CD14-positive monocyte (primary cell): ENCODE results near the gene KIAA1755. TPM values are rescaled to one million over a fixed set of nuclear protein-coding genes. Genes with fewer than 3 reads are reported as not detected.
"Not testable (repeated sequence)": the region's sequence is repeated elsewhere in the genome, so short reads cannot be mapped to it uniquely, and the experiment has no call there.

Experiments
- DNase-seq, 3 donors: peaks; one replicate each; pipeline ENCODE4 v3.0.0-alpha.2; 2011 to 2022
- H2AFZ ChIP-seq: 2 replicates; pipeline ENCODE4 v1.6.0; 2012; ENCODE audit warnings: mild to moderate bottlenecking, low read depth, low read length, inconsistent platforms; ENCODE audit not compliant: insufficient read depth, poor library complexity, severe bottlenecking
- H3K27ac ChIP-seq, 2 donors: 1 replicate in 1 of 2; 2 replicates in 1 of 2; pipeline ENCODE4 v1.5.1; 2012 to 2013; ENCODE audit warnings: low read length in 2 of 2, control low read depth in 1 of 2, inconsistent platforms in 1 of 2, low read depth in 1 of 2, mild to moderate bottlenecking in 1 of 2
- H3K27me3 ChIP-seq, 2 donors: one replicate each; pipeline versions ENCODE4 v1.6.0 to v1.6.1; 2011 to 2013; ENCODE audit warnings: low read length in 2 of 2; ENCODE audit not compliant: control insufficient read depth in 2 of 2, insufficient read depth in 2 of 2
- H3K36me3 ChIP-seq, 2 donors: replicated peaks in 1 of 2; 1 replicate in 1 of 2; 2 replicates in 1 of 2; pipeline versions ENCODE4 v1.5.1 to v1.6.1; 2012 to 2013; ENCODE audit warnings: low read length in 2 of 2, control low read depth in 1 of 2, inconsistent platforms in 1 of 2, mild to moderate bottlenecking in 1 of 2; ENCODE audit not compliant: insufficient read depth in 2 of 2, control insufficient read depth in 1 of 2
- H3K4me1 ChIP-seq, 2 donors: 1 replicate in 1 of 2; 2 replicates in 1 of 2; pipeline versions ENCODE4 v1.5.1 to v1.6.1; 2012 to 2013; ENCODE audit warnings: low read length in 2 of 2, control low read depth in 1 of 2, inconsistent platforms in 1 of 2, mild to moderate bottlenecking in 1 of 2, moderate library complexity in 1 of 2; ENCODE audit not compliant: insufficient read depth in 2 of 2, control insufficient read depth in 1 of 2
- H3K4me2 ChIP-seq: replicated peaks from 2 replicates; pipeline ENCODE3; 2012; ENCODE audit warnings: low read length, moderate library complexity, mild to moderate bottlenecking; ENCODE audit not compliant: poor library complexity, severe bottlenecking; ENCODE audit errors: extremely low read depth
- H3K4me3 ChIP-seq, 3 experiments: fragments of 200-600 bp in 1 of 3; sonication (generic) in 1 of 3; replicated peaks in 1 of 3; 1 replicate in 2 of 3; 2 replicates in 1 of 3; pipeline ENCODE4 v1.5.1; 2011 to 2013; ENCODE audit warnings: low read length in 3 of 3, mild to moderate bottlenecking in 3 of 3, control low read depth in 2 of 3, low read depth in 2 of 3, inconsistent platforms in 1 of 3, moderate library complexity in 1 of 3
- H3K79me2 ChIP-seq: 2 replicates; pipeline ENCODE4 v1.6.0; 2012; ENCODE audit warnings: mild to moderate bottlenecking, control low read depth, inconsistent platforms, low read length, moderate library complexity; ENCODE audit not compliant: insufficient read depth
- H3K9ac ChIP-seq: 2 replicates; pipeline ENCODE4 v1.6.0; 2017; ENCODE audit warnings: low read length, mild to moderate bottlenecking; ENCODE audit not compliant: insufficient read depth, poor library complexity, severe bottlenecking
- H3K9me3 ChIP-seq, 2 donors: replicated peaks in 1 of 2; 1 replicate in 1 of 2; 2 replicates in 1 of 2; pipeline versions ENCODE4 v1.5.1 to v1.6.1; 2012 to 2013; ENCODE audit warnings: low read length in 2 of 2, control low read depth in 1 of 2; ENCODE audit not compliant: control insufficient read depth in 1 of 2, insufficient read depth in 1 of 2
- H4K20me1 ChIP-seq: 2 replicates; pipeline ENCODE4 v1.6.0; 2012; ENCODE audit warnings: mild to moderate bottlenecking, low read length, control low read depth, moderate library complexity; ENCODE audit not compliant: insufficient read depth
- H3K27ac Mint-ChIP-seq, 7 donors: one replicate each; pipeline ENCODE4 v1.8.0; 2020; ENCODE audit warnings: mild to moderate bottlenecking in 7 of 7, mixed read lengths in 7 of 7, moderate library complexity in 6 of 7, inconsistent platforms in 2 of 7
- H3K27me3 Mint-ChIP-seq, 3 donors: one replicate each; pipeline ENCODE4 v1.8.0; 2021 to 2022; ENCODE audit warnings: low read depth in 3 of 3, mild to moderate bottlenecking in 3 of 3, mixed read lengths in 3 of 3, moderate library complexity in 3 of 3, inconsistent platforms in 1 of 3
- H3K36me3 Mint-ChIP-seq, 2 donors: one replicate each; pipeline ENCODE4 v1.8.0; 2020; ENCODE audit warnings: mixed read lengths in 2 of 2, inconsistent platforms in 1 of 2, mild to moderate bottlenecking in 1 of 2
- H3K4me1 Mint-ChIP-seq: one replicate; pipeline ENCODE4 v1.8.0; 2020; ENCODE audit warnings: mild to moderate bottlenecking, mixed read lengths
- H3K4me3 Mint-ChIP-seq, 2 donors: one replicate each; pipeline ENCODE4 v1.8.0; 2020; ENCODE audit warnings: mild to moderate bottlenecking in 2 of 2, mixed read lengths in 2 of 2, moderate library complexity in 1 of 2
- H3K9me3 Mint-ChIP-seq, 7 donors: one replicate each; pipeline ENCODE4 v1.8.0; 2020 to 2022; ENCODE audit warnings: mixed read lengths in 7 of 7, mild to moderate bottlenecking in 6 of 7, moderate library complexity in 6 of 7, inconsistent platforms in 2 of 7
- CTCF ChIP-seq: fragments of 200-600 bp; IDR thresholded peaks from one replicate; pipeline ENCODE4 v1.8.0; 2022; ENCODE audit warnings: antibody characterized with exemption, mild to moderate bottlenecking
- WGBS: methylation state at CpG from one replicate; pipeline ENCODE4 v1.1.5; 2013; ENCODE audit warnings: missing lambda C conversion rate; ENCODE audit not compliant: insufficient coverage; 5-methylcytosine and 5-hydroxymethylcytosine counted together
- intact Hi-C, 2 donors: fragments of 100-400 bp; cut with micrococcal nuclease; formaldehyde crosslinking; loops; one replicate each; pipeline versions ENCODE4 v1.15.0 to v1.15.1; 2023
- polyA plus RNA-seq, 3 donors: library from polyadenylated mRNA; depleted of rRNA in 1 of 3; unstranded in 2 of 3; stranded (reverse) in 1 of 3; fragments of 300-500 nt in 2 of 3; fragments of >200 nt in 1 of 3; fragmentation: Illumina TruSeq in 2 of 3; gene quantifications; 1 replicate in 2 of 3; 2 replicates in 1 of 3; pipeline ENCODE4 v1.2.3, GENCODE V29; 2012 to 2021

Gene KIAA1755
- polyA plus RNA-seq, 3 donors = not detected

GRCh38 chr20:38255393-38255792 is 5.1 kb downstream of the KIAA1755 start:
- Histone ChIP-seq H3K4me3 (no peak overlapping the region), H3K4me2 (no peak overlapping the region), H3K79me2 (no peaks in the 10 kb centered on the region), H3K27me3 (peaks cover 20% of the 10 kb centered on the region in 2 donors), H3K36me3 (no peaks in the 10 kb centered on the region), H3K9ac (no peak overlapping the region), H4K20me1 (no peaks in the 10 kb centered on the region), H3K9me3 (peaks cover 3 to 14% of the 10 kb centered on the region in 2 donors), H2AFZ (no peak overlapping the region), H3K27ac (no peak overlapping the region), H3K4me1 (peaks cover 18 to 25% of the 10 kb centered on the region in 2 donors)
- DNase-seq = no peak
- no peak for TF ChIP-seq CTCF
- H3K4me3 Mint-ChIP-seq = no peak overlapping the region
- intact Hi-C loops = no loop called here
- H3K9me3 Mint-ChIP-seq = peaks cover 0 to 14% (median 4%) of the 10 kb centered on the region in 7 donors
- H3K36me3 Mint-ChIP-seq = peaks cover 4 to 6% of the 10 kb centered on the region in 2 donors
- H3K27ac Mint-ChIP-seq = no peak overlapping the region
- peaks cover 20 to 39% (median 23%) of the 10 kb centered on the region in 3 donors for H3K27me3 Mint-ChIP-seq
- WGBS = 95% methylated on average over 2 of the region's 5 CpGs
- H3K4me1 Mint-ChIP-seq = peaks cover 29% of the 10 kb centered on the region

- Mint-ChIP-seq H3K27me3 (peaks cover 12 to 31% (median 15%) of the 10 kb centered on the region in 3 donors), H3K4me1 (peaks cover 29% of the 10 kb centered on the region)
- H3K9me3 ChIP-seq, H3K9ac ChIP-seq, H3K27ac Mint-ChIP-seq, H3K9me3 Mint-ChIP-seq, H3K36me3 ChIP-seq, H4K20me1 ChIP-seq, H2AFZ ChIP-seq, H3K27ac ChIP-seq, H3K4me3 Mint-ChIP-seq, H3K79me2 ChIP-seq, DNase-seq, H3K36me3 Mint-ChIP-seq, H3K4me2 ChIP-seq, H3K4me3 ChIP-seq: not testable (repeated sequence)
- intact Hi-C loops = loop anchor here in 1 of 2 donors (5.0 kb wide), 1 partner anchor 48 kb away; the partner anchor contains the start of gene BPI
- Histone ChIP-seq H3K27me3 (peaks cover 12% of the 10 kb centered on the region in 2 donors), H3K4me1 (peaks cover 20 to 32% of the 10 kb centered on the region in 2 donors)
- WGBS = 100% methylated on average over 3 of the region's 4 CpGs
Observed at GRCh38 chr20:38254621-38255020, 5.9 kb downstream of the KIAA1755 start.
